Left ventricle myocardium inferior (tissue), 1 donor: Measurements from ENCODE around the gene ELFN1. TPM values are rescaled to one million over a fixed set of nuclear protein-coding genes. Genes with fewer than 3 reads are reported as not detected.

Experiments used
- DNase-seq: peaks from one replicate; pipeline ENCODE4 v3.0.0-alpha.2; 2020
- H3K27ac ChIP-seq: fragments of 200-600 bp; replicated peaks from 2 replicates; pipeline ENCODE4 v1.8.0; 2021
- H3K27me3 ChIP-seq: fragments of 200-600 bp; 2 replicates; pipeline ENCODE4 v1.8.0; 2021; ENCODE audit warnings: low read depth
- H3K36me3 ChIP-seq: fragments of 200-600 bp; 2 replicates; pipeline ENCODE4 v1.8.0; 2021
- H3K4me1 ChIP-seq: fragments of 200-600 bp; 2 replicates; pipeline ENCODE4 v1.8.0; 2021
- H3K4me3 ChIP-seq: fragments of 200-600 bp; 2 replicates; pipeline ENCODE4 v1.8.0; 2021; ENCODE audit warnings: mild to moderate bottlenecking, moderate library complexity
- H3K9me3 ChIP-seq: fragments of 200-600 bp; replicated peaks from 2 replicates; pipeline ENCODE4 v1.8.0; 2021
- intact Hi-C: fragments of 100-400 bp; cut with micrococcal nuclease; formaldehyde crosslinking; loops from one replicate; pipeline ENCODE4 v1.11.0; 2022
- total RNA-seq: library from RNA; stranded (reverse); fragmentation: NEBNext Ultra II Directional; extraction: Animal tissue kit (Norgen Biotek cat#: 25700); gene quantifications from one replicate; pipeline ENCODE4 v1.2.1, GENCODE V29; 2021
- TF ChIP-seq, protein P1 (sequence below): fragments of 200-600 bp; IDR thresholded peaks from 2 replicates; pipeline ENCODE4 v1.8.0; 2021; ENCODE audit warnings: antibody characterized with exemption, mild to moderate bottlenecking, borderline replicate concordance
- donor health status: DM: no; HTN: yes; CAD: no; lungs with severe emphysema.

Gene ELFN1
- total RNA-seq, 1 donor from 2014 or later = 10.5 TPM

DNA sequence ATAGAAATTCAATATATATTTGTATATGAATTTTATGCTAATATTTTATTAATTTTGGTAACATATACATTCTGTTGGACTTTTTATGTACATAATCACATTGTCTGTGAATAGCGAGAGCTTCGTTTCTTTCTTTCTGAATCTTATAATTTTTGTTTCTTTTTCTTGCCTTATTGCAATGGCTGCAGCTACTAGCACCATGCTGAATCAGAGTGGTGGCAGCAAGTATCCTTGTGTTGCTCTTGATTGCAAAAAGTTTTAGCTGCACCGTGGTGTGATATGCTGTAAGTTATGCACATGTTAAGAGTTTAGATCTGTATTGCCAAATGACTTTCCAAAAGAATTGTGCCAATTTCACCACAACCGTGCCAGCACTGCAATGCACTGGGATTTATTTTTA, 32.6 kb downstream of the ELFN1 start:
- Histone ChIP-seq H3K4me3 (no peak overlapping the region), H3K9me3 (peaks cover 14% of the 10 kb centered on the region), H3K36me3 (no peaks in the 10 kb centered on the region), H3K27ac (no peak overlapping the region), H3K27me3 (no peaks in the 10 kb centered on the region), H3K4me1 (peaks cover under 1% of the 10 kb centered on the region)
- TF ChIP-seq, protein P1, sequence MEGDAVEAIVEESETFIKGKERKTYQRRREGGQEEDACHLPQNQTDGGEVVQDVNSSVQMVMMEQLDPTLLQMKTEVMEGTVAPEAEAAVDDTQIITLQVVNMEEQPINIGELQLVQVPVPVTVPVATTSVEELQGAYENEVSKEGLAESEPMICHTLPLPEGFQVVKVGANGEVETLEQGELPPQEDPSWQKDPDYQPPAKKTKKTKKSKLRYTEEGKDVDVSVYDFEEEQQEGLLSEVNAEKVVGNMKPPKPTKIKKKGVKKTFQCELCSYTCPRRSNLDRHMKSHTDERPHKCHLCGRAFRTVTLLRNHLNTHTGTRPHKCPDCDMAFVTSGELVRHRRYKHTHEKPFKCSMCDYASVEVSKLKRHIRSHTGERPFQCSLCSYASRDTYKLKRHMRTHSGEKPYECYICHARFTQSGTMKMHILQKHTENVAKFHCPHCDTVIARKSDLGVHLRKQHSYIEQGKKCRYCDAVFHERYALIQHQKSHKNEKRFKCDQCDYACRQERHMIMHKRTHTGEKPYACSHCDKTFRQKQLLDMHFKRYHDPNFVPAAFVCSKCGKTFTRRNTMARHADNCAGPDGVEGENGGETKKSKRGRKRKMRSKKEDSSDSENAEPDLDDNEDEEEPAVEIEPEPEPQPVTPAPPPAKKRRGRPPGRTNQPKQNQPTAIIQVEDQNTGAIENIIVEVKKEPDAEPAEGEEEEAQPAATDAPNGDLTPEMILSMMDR = no peak
- intact Hi-C loops = no loop called here
- DNase-seq = no peak

DNA sequence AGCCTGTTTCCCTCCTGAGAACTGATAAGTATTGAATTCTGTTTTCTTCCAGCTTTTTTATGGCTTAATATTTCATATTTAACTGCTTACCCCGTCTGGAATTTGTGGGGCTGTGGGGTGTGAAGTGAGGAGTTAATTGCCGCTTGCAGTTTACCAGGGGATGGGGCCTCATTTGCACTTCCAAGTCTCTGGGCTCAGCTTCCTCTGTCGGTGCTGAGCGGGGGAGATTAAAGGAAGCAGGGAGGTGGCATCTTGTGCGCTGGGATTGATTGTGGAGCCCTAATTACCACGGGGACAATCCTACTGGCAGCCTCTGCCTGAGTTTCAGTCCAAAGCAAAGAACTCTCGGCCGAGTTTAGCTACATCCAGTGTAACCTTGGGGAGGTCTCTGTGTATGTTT, 33.4 kb downstream of the ELFN1 start:
- H3K36me3 ChIP-seq = no peaks in the 10 kb centered on the region
- H3K4me1 ChIP-seq = peaks cover 1% of the 10 kb centered on the region
- no peak for DNase-seq
- intact Hi-C loops = no loop called here
- no peak overlapping the region for H3K27ac ChIP-seq
- TF ChIP-seq, protein P1 = no peak
- H3K4me3 ChIP-seq = no peak overlapping the region
- H3K27me3 ChIP-seq = no peaks in the 10 kb centered on the region
- H3K9me3 ChIP-seq = peaks cover 14% of the 10 kb centered on the region

DNA sequence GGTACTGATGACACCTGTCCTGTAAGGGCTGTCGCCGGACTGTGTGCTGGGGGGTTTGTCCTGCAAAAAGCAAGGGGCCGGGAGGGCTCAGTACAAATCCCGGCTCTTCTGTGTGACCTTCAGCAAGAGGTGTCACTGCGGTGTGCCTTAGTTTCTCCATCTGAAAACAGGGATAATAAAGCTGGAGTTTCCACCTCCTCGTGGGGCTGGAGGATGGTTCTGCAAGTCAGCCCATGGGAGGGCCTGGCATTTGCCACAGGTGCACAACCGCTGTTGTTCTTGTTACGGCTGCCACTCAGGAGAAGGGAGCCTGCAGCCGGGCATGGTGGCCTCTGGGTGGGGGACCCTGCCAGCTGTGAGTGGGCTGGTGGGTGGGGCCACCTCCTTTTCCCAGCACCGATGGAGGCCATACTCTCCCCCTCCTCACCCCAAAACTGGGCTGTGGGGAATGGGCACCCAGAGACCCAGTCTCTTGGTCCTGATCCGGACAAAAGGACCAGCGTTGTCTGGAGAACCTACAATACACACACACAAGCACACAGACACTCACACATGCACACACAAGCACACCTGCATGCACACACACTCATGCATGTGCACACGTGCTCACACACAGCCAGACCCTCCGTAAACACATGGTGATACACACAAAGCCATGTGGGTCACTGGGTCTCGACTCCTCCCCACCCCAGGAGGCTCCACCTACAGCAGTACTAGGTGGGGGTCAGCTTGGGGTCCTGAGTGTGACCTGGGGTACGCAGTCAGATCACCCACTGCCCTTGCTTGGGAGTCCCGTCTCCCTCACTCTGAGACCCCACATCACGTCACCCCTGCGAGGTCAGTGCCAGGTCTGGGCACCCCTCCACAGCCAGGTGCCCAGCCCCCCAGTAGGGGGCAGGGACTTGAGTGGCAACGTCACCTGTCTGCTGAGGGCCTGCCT, 34.1 kb downstream of the ELFN1 start:
- no peak for DNase-seq
- Histone ChIP-seq H3K4me1 (peaks cover 5% of the 10 kb centered on the region), H3K27ac (no peak overlapping the region), H3K36me3 (peaks cover 3% of the 10 kb centered on the region), H3K9me3 (peaks cover 17% of the 10 kb centered on the region), H3K4me3 (no peak overlapping the region), H3K27me3 (no peaks in the 10 kb centered on the region)
- intact Hi-C loops = no loop called here
- TF ChIP-seq, protein P1 = no peak

DNA sequence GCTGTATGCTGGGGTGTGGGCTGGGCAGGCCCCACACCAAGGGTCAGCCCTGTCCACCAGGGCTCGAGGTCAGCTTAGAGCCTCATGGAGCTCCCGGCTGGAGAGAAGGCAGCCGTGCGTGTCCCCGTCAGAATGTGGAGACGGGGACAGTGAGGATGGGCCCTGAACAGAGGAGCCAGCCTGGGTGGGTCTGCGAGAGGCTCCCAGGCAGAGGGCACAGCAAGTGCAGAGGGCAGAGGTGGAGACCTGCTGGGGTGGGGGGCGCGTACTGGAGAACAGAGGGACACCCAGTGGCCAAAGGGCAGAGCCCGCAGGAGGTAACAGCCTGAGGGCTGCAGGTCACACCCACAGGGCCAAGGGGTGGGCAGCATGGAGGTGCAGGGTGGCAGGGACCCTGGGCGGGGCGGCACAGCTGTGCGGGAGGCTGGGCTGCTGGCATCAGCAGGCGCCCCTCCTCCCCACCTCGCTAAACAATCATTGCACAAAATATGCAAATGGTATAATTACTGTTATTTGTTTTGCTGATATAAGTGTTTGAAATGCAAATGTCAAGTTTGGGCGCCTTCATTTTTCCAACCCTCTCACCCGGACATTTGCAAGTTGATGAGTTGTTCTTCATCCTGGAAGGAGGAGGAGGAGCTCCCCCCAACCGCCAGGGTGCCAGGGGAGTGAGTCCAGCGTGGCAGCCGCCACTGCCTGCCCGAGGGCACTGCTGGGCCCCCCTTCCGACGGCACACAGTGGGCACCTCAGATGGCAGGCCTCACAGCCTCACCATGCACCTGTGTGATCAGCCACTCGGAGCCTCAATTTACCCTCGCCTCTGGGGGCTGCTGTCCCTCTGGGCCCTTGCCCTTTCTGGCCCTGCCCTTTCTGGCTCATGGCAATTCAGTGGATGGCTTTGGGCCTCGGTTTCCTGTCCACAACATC, 35.0 kb downstream of the ELFN1 start:
- Histone ChIP-seq H3K27me3 (no peaks in the 10 kb centered on the region), H3K4me1 (peaks cover 5% of the 10 kb centered on the region)
- intact Hi-C loops = no loop called here

DNA sequence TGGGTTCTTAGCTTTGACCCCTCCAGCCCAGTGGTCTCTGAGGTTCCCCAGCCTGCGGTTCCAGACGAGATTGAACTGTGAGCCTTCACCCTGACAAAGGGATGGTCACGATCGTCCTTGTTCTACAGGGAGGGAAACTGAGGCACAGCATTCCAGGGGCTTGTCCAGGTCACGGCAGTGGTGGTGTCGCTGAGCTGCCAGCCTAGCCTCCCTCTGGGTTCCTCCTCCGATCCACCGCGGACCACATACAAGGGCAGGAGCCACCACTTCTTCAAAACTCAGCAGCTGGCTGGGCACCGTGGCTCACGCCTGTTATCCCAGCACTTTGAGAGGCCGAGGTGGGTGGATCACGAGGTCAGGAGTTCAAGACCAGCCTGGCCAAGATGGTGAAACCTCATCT, 35.8 kb downstream of the ELFN1 start:
- no peak for DNase-seq
- TF ChIP-seq, protein P1 = no peak

More for the DNA sequence above, 35.0 kb downstream of the ELFN1 start:
- no peak for DNase-seq
- TF ChIP-seq, protein P1 = no peak
- H3K9me3 ChIP-seq = peaks cover 26% of the 10 kb centered on the region
- no peak overlapping the region for H3K4me3 ChIP-seq
- no peak overlapping the region for H3K27ac ChIP-seq
- peaks cover 12% of the 10 kb centered on the region for H3K36me3 ChIP-seq

More for the DNA sequence above, 35.8 kb downstream of the ELFN1 start:
- Histone ChIP-seq H3K27me3 (no peaks in the 10 kb centered on the region), H3K4me1 (peaks cover 5% of the 10 kb centered on the region), H3K4me3 (no peak overlapping the region), H3K27ac (no peak overlapping the region), H3K9me3 (peaks cover 31% of the 10 kb centered on the region), H3K36me3 (peaks cover 18% of the 10 kb centered on the region)
- intact Hi-C loops = no loop called here
